ENCODE measurements around the gene RBM38.
A peak's percentile ranks its signal among the peaks of the same experiment; 100 is the strongest.
"Not testable (repeated sequence)": the region's sequence is repeated elsewhere in the genome, so short reads cannot be mapped to it uniquely, and the experiment has no call there.

Gene RBM38

GRCh38 chr20:57350081-57350710 lies 41.0 kb upstream of the RBM38 start:
- TF ChIP-seq CTCF (conservative IDR thresholded peaks at IDR 0.05; ENCODE audit: low read depth): no peak
- ChIA-PET POLR2A (ENCODE audit: low non-redundant PET) (no interaction called here), CTCF (interaction anchor here (0.6 to 11.6 kb wide), 4 partner anchors 18 to 336 kb away, joined by 3 to 108 read pairs (median 6); no protein-coding TSS in a partner anchor)
- DNase-seq (ENCODE audit: low spot score): no peak
- H3K27ac ChIP-seq: peak overlapping the region; percentile 85

DNA sequence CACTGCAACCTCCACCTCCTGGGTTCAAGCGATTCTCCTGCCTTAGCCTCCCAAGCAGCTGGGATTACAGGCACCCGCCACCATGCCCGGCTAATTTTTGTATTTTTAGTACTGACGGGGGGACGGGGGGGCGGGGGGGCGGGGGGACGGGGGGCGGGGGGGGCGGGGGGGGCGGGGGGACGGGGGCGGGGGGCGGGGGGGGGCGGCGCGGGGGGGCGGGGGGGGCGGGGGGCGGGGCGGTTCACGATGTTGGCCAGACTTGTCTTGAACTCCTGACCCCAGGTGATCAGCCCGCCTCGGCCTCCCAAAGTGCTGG lies 40.5 kb upstream of the RBM38 start:
- POLR2A ChIA-PET (ENCODE audit: low non-redundant PET); CTCF ChIA-PET: not testable (repeated sequence)

DNA sequence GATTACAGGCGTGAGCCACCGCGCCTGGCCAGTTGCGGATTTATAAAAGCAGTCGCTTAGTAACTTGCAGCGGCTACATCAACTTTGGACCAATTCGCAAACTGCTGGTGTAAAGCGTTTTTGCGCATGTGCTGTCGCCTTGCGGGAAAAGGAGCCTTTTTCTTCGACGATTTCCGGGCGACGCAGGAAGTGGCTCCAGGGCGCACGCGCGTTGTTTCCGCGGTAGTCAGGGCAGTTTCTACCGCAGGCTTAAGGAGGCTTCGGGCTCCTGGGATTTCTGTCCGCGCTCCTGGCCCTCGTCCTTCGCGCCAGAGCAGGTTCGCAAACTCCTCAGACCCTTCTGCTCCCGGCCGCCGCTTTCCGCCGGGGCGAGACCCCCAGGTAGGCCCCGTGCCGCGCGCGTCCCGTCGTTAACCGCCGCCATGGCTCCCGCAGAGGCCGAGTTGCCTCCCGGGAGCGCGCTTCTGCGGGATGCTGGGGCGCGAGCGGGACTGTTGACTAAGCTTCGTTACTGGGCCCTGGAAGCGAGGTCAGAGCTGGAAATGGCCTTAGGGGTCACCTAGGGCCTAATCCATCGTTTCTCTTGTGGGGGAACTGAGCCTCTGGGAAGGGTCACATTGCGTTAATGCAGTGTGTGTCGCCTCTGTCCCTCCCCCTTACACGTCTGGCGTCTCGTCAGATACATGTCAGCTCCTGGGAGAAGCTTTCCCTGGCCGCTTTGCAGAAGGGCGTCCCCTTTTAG lies 40.0 kb upstream of the RBM38 start, which contains the start of gene RAE1:
Gene RAE1, plus strand, starts transcription at position 214 of the 742 bp plus-strand sequence. CDS start 2,784 bp downstream, outside the sequence.
- DNase-seq (ENCODE audit: low spot score): peak; percentile 90
- ChIA-PET POLR2A (ENCODE audit: low non-redundant PET) (no interaction called here), CTCF (interaction anchor here (1.1 kb wide), 1 partner anchor 19 kb away, joined by 3 read pairs; no protein-coding TSS in a partner anchor)
- peak within 1 kb of the TSS; percentile 85 for H3K27ac ChIP-seq
- no peak for TF ChIP-seq CTCF (conservative IDR thresholded peaks at IDR 0.05; ENCODE audit: low read depth)

More for the DNA sequence above, 40.5 kb upstream of the RBM38 start:
- not testable (repeated sequence) for DNase-seq (ENCODE audit: low spot score)
- peak overlapping the region; percentile 85 for H3K27ac ChIP-seq

GRCh38 chr20:57352305-57352704 lies 38.9 kb upstream of the RBM38 start:
- no peak for DNase-seq (ENCODE audit: low spot score)
- no peak for TF ChIP-seq CTCF (conservative IDR thresholded peaks at IDR 0.05; ENCODE audit: low read depth)
- no peak overlapping the region for H3K27ac ChIP-seq
- ChIA-PET POLR2A (ENCODE audit: low non-redundant PET) (interaction anchor here (0.6 kb wide), 1 partner anchor 108 kb away, joined by 3 read pairs; no protein-coding TSS in a partner anchor), CTCF (no interaction called here)

GRCh38 chr20:57353351-57353750 lies 37.8 kb upstream of the RBM38 start:
- H3K27ac ChIP-seq: no peak overlapping the region
- ChIA-PET POLR2A (ENCODE audit: low non-redundant PET) (no interaction called here), CTCF (interaction anchor here (0.6 kb wide), 1 partner anchor 100 kb away, joined by 3 read pairs; no protein-coding TSS in a partner anchor)
- no peak for TF ChIP-seq CTCF (conservative IDR thresholded peaks at IDR 0.05; ENCODE audit: low read depth)
- DNase-seq (ENCODE audit: low spot score): no peak

DNA sequence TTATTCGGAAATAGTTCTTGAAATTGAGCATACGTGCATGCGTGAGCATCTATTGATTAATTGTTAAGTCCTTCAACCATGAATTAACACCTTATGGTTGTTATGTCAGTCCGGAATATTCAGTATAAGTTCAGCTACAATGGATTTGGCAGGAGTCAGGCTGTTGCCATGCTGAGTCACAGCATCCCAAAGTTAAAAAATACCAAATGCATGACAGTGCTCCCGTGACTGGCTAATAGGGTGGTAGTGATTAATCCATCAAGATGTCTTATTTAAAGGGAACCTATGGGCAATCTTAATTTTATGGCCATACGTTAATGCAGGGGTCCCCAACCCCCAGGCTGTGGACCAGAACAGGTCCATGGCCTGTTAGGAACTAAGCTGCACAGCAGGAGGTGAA lies 29.7 kb upstream of the RBM38 start:
- H3K27ac ChIP-seq: peak overlapping the region; percentile 64
- TF ChIP-seq CTCF (conservative IDR thresholded peaks at IDR 0.05; ENCODE audit: low read depth): no peak
- CTCF ChIA-PET: interaction anchor here (0.6 to 1.1 kb wide), 3 partner anchors 260 to 766 kb away, joined by 3 to 4 read pairs (median 3); no protein-coding TSS in a partner anchor
- POLR2A ChIA-PET (ENCODE audit: low non-redundant PET): no interaction called here
- peak; percentile 97 for DNase-seq (ENCODE audit: low spot score)

- POLR2A ChIA-PET (ENCODE audit: low non-redundant PET): no interaction called here
- no peak overlapping the region for H3K27ac ChIP-seq
- TF ChIP-seq CTCF (conservative IDR thresholded peaks at IDR 0.05; ENCODE audit: low read depth): no peak
- no peak for DNase-seq (ENCODE audit: low spot score)
- CTCF ChIA-PET: interaction anchor here (0.8 to 1.6 kb wide), 2 partner anchors 16 to 17 kb away, joined by 4 read pairs; no protein-coding TSS in a partner anchor
Observed at GRCh38 chr20:57364451-57364850, 26.7 kb upstream of the RBM38 start.
